H1 (cell line): Measurements from ENCODE around the gene PANX2. TPM values are rescaled to one million over a fixed set of nuclear protein-coding genes. Genes with fewer than 3 reads are reported as not detected.

ENCODE experiments used
- ASH2L ChIP-seq: fragments of 200-600, 300-600 bp; sonication (generic); IDR thresholded peaks from one replicate; pipeline ENCODE4 v1.7.1; 2017; ENCODE audit warnings: low read length
- BACH1 ChIP-seq: IDR thresholded peaks from 2 replicates; pipeline ENCODE4 v1.6.1; 2012; ENCODE audit warnings: low read length, improper control_type of control experiment
- BCL11A ChIP-seq, 2 experiments: IDR thresholded peaks; one replicate each; pipeline ENCODE4 v1.6.1; 2011; ENCODE audit warnings: low read depth in 2 of 2, low read length in 2 of 2, mild to moderate bottlenecking in 2 of 2
- CBX8 ChIP-seq: fragments of 300-800, 300-1000 bp; sonication (generic); IDR thresholded peaks from 2 replicates; pipeline ENCODE4 v1.7.1; 2016; ENCODE audit warnings: low read depth, low read length, borderline replicate concordance
- CHD7 ChIP-seq: fragments of 300-600 bp; sonication (generic); IDR thresholded peaks from 2 replicates; pipeline ENCODE4 v1.7.1; 2012; ENCODE audit warnings: low read length, moderate library complexity, mild to moderate bottlenecking, inconsistent platforms; ENCODE audit not compliant: insufficient replicate concordance
- CTBP2 ChIP-seq: IDR thresholded peaks from 2 replicates; pipeline ENCODE4 v1.7.0; 2011; ENCODE audit warnings: borderline replicate concordance, mild to moderate bottlenecking, moderate library complexity, mixed read lengths, low read length; ENCODE audit not compliant: insufficient read depth, insufficient read length
- HDAC6 ChIP-seq: IDR thresholded peaks from one replicate; pipeline ENCODE4 v1.7.1; 2012; ENCODE audit warnings: low read depth, mild to moderate bottlenecking, inconsistent platforms, low read length, moderate library complexity
- MAX ChIP-seq: IDR thresholded peaks from 2 replicates; pipeline ENCODE4 v1.6.1; 2012; ENCODE audit warnings: inconsistent platforms
- PHF8 ChIP-seq: fragments of 200-600 bp; sonication (generic); conservative IDR thresholded peaks from 2 replicates; pipeline ENCODE4 v1.7.1; 2012; ENCODE audit warnings: low read depth, mild to moderate bottlenecking, inconsistent platforms, low read length, moderate library complexity
- RXRA ChIP-seq: IDR thresholded peaks from 2 replicates; pipeline ENCODE4 v1.6.1; 2011; ENCODE audit warnings: low read depth, mild to moderate bottlenecking, low read length, moderate library complexity; ENCODE audit not compliant: insufficient read depth
- SP4 ChIP-seq: IDR thresholded peaks from 2 replicates; pipeline ENCODE4 v1.6.1; 2012; ENCODE audit warnings: low read length, inconsistent platforms
- polyA plus RNA-seq, 7 experiments: library from polyadenylated mRNA; depleted of rRNA in 3 of 7; stranded (reverse) in 5 of 7; unstranded in 2 of 7; fragments of >200 nt in 5 of 7; fragments of 200-250 nt in 2 of 7; gene quantifications; 1 replicate in 5 of 7; 2 replicates in 1 of 7; 4 replicates in 1 of 7; pipeline versions ENCODE4 v1.2.1 to v1.2.3, GENCODE V29; 2011 to 2013; ENCODE audit warnings: missing spikeins in 2 of 7, mixed read lengths in 2 of 7
- total RNA-seq: library from RNA; stranded (reverse); fragmentation: NEBNext Ultra II Directional; extraction: Animal tissue kit (Norgen Biotek cat#: 25700); gene quantifications from 2 replicates; pipeline ENCODE4 v1.2.1, GENCODE V29; 2021

Gene PANX2
- total and polyA plus RNA-seq, 2 of the 8 experiments (the other 6 are each of a cell fraction or from before 2014, with no cell fraction given): 3.5 to 5.0 TPM

- TF ChIP-seq CHD7: no peak
- no peak for TF ChIP-seq BCL11A (IDR thresholded peaks at IDR 0.05; ENCODE audit: low read depth in 2 of 2, low read length in 2 of 2)
- no peak for TF ChIP-seq RXRA
- TF ChIP-seq CTBP2: peak; percentile 18
- TF ChIP-seq HDAC6: no peak
- TF ChIP-seq MAX: peak; percentile 29; the same call in 1 of the 2 replicates
- TF ChIP-seq ASH2L: peak; percentile 43
- TF ChIP-seq BACH1: no peak
- no peak for TF ChIP-seq CBX8
- TF ChIP-seq PHF8: no peak
- no peak for TF ChIP-seq SP4
These were observed 29.4 kb downstream of the PANX2 start (continued) for GRCh38 chr22:50199829-50200460.
